OCI-LY7 (cell line): ENCODE data around the gene TRIM58. TPM values are rescaled to one million over a fixed set of nuclear protein-coding genes. Genes with fewer than 3 reads are reported as not detected.

Experiments
- BruUV-seq: library from RNA; stranded (reverse); fragments of 400-500 nt; replicated peaks from 2 replicates; lab custom pipeline; 2021; lab: Mats Ljungman, UMichigan
- CTCF ChIA-PET: fragments of 300-600 bp; sonication (Branson Sonifier 250); formaldehyde crosslinking; loops from one replicate; lab custom pipeline; 2022; ENCODE audit warnings: antibody characterized with exemption; ENCODE audit not compliant: unreplicated experiment; lab: Charles Lee
- POLR2A ChIA-PET: fragments of 300-600 bp; sonication (Branson Sonifier 250); formaldehyde crosslinking; loops from one replicate; lab custom pipeline; 2022; ENCODE audit warnings: antibody characterized with exemption; lab: Charles Lee
- DNase-seq: peaks from one replicate; pipeline ENCODE4 v3.0.0-alpha.2; 2015; ENCODE audit warnings: low spot score
- H2AFZ ChIP-seq: fragments of 200-600 bp; sonication (generic), shearing (Covaris generic); 2 replicates; pipeline ENCODE4 v1.6.1; 2014; ENCODE audit warnings: mild to moderate bottlenecking, antibody characterized with exemption, low read length, moderate library complexity
- H3K27ac ChIP-seq: fragments of 200-600 bp; sonication (generic); 2 replicates; pipeline ENCODE4 v1.5.1; 2014; ENCODE audit warnings: mixed run types, low read depth, mild to moderate bottlenecking, moderate library complexity, low read length, inconsistent platforms; ENCODE audit not compliant: poor library complexity, severe bottlenecking
- H3K36me3 ChIP-seq: fragments of 200-600 bp; sonication (generic); 2 replicates; pipeline ENCODE4 v1.6.1; 2014; ENCODE audit warnings: mild to moderate bottlenecking, antibody characterized with exemption, low read length, moderate library complexity, mixed read lengths; ENCODE audit not compliant: insufficient read depth
- H3K4me1 ChIP-seq: fragments of 200-600 bp; sonication (generic); 2 replicates; pipeline ENCODE4 v1.5.1; 2014; ENCODE audit warnings: mild to moderate bottlenecking, low read length; ENCODE audit not compliant: insufficient read depth, poor library complexity, severe bottlenecking
- H3K4me2 ChIP-seq: fragments of 200-600 bp; sonication (generic); 2 replicates; pipeline ENCODE4 v1.6.1; 2014; ENCODE audit warnings: mild to moderate bottlenecking, low read length
- H3K4me3 ChIP-seq: fragments of 200-600 bp; sonication (generic); 2 replicates; pipeline ENCODE4 v1.5.1; 2014; ENCODE audit warnings: mild to moderate bottlenecking, low read depth, low read length; ENCODE audit not compliant: poor library complexity, severe bottlenecking
- H3K79me2 ChIP-seq: fragments of 200-600 bp; sonication (generic); 2 replicates; pipeline ENCODE4 v1.6.1; 2016; ENCODE audit warnings: low read depth, mild to moderate bottlenecking, low read length, moderate library complexity, mixed read lengths; ENCODE audit not compliant: insufficient read depth
- H3K9me2 ChIP-seq: fragments of 200-600 bp; sonication (generic); 2 replicates; pipeline ENCODE4 v1.6.1; 2016; ENCODE audit warnings: mild to moderate bottlenecking, low read length, mixed read lengths; ENCODE audit not compliant: insufficient read depth
- H3K9me3 ChIP-seq: fragments of 200-600 bp; sonication (generic); 2 replicates; pipeline ENCODE4 v1.6.1; 2014; ENCODE audit warnings: mild to moderate bottlenecking, mixed run types, low read length, mixed read lengths
- H4K20me1 ChIP-seq: fragments of 200-600 bp; sonication (generic); 2 replicates; pipeline ENCODE4 v1.6.1; 2014; ENCODE audit warnings: mild to moderate bottlenecking, antibody characterized with exemption, low read length, moderate library complexity, mixed read lengths; ENCODE audit not compliant: insufficient read depth
- CTCF ChIP-seq: fragments of 200-600 bp; sonication (generic); conservative IDR thresholded peaks from 2 replicates; pipeline ENCODE4 v1.5.1; 2014; ENCODE audit warnings: mild to moderate bottlenecking, antibody characterized with exemption, low read length, moderate library complexity, mixed read lengths
- EZH2phosphoT487 ChIP-seq: fragments of 200-600 bp; sonication (generic); IDR thresholded peaks from 2 replicates; pipeline ENCODE4 v1.6.1; 2018; ENCODE audit warnings: low read depth, borderline replicate concordance, mild to moderate bottlenecking, mixed run types, antibody characterized with exemption, low read length, moderate library complexity, mixed read lengths
- intact Hi-C: fragments of 100-400 bp; cut with micrococcal nuclease; formaldehyde crosslinking; loops from one replicate; pipeline ENCODE4 v1.10.0; 2022; ENCODE audit not compliant: unreplicated experiment
- total RNA-seq, 2 experiments: library from RNA; depleted of rRNA in 1 of 2; stranded (reverse); fragments of >200 nt in 1 of 2; shearing (Covaris generic) in 1 of 2; gene quantifications; 2 replicates each; pipeline ENCODE4 v1.2.3, GENCODE V29; 2014 to 2022

Gene TRIM58
- total RNA-seq, 2 experiments from 2014 or later: not detected

GRCh38 chr1:247822060-247822459, 34.9 kb upstream of the TRIM58 start:
- no peak overlapping the region for H2AFZ ChIP-seq
- no peak overlapping the region for H3K4me2 ChIP-seq
- H3K9me2 ChIP-seq: no peaks in the 10 kb centered on the region
- ChIA-PET CTCF (no interaction called here), POLR2A (interaction anchor here (0.5 kb wide), 1 partner anchor 10 kb away, joined by 3 read pairs; no protein-coding TSS in a partner anchor)
- intact Hi-C loops: no loop called here
- H3K27ac ChIP-seq: no peak overlapping the region
- no peaks in the 10 kb centered on the region for H4K20me1 ChIP-seq
- no peaks in the 10 kb centered on the region for H3K79me2 ChIP-seq
- H3K4me3 ChIP-seq: no peak overlapping the region
- H3K36me3 ChIP-seq: no peaks in the 10 kb centered on the region
- no TSS peak for BruUV-seq
- DNase-seq: no peak
- TF ChIP-seq CTCF (no peak), EZH2phosphoT487 (no peak)
- no peaks in the 10 kb centered on the region for H3K9me3 ChIP-seq
- H3K4me1 ChIP-seq: no peaks in the 10 kb centered on the region

- H3K79me2 ChIP-seq: no peaks in the 10 kb centered on the region
- H2AFZ ChIP-seq: no peak within 1 kb of the TSS
- no peak within 1 kb of the TSS for H3K4me2 ChIP-seq
- no peak for DNase-seq
- H3K9me3 ChIP-seq: no peaks in the 10 kb centered on the region
- H3K36me3 ChIP-seq: no peaks in the 10 kb centered on the region
- BruUV-seq: no TSS peak
- TF ChIP-seq CTCF (no peak), EZH2phosphoT487 (no peak)
- ChIA-PET CTCF (no interaction called here), POLR2A (no interaction called here)
- no peaks in the 10 kb centered on the region for H3K4me1 ChIP-seq
- no peak within 1 kb of the TSS for H3K27ac ChIP-seq
- no peaks in the 10 kb centered on the region for H4K20me1 ChIP-seq
- no peak within 1 kb of the TSS for H3K4me3 ChIP-seq
- intact Hi-C loops: no loop called here
- no peaks in the 10 kb centered on the region for H3K9me2 ChIP-seq
These were observed 33.0 kb upstream of the TRIM58 start, which contains the start of gene OR14A16 for GRCh38 chr1:247824023-247824422. Gene OR14A16 (minus strand): TSS chr1:247824119. CDS start chr1:247815729, 8,390 bp downstream.

DNA sequence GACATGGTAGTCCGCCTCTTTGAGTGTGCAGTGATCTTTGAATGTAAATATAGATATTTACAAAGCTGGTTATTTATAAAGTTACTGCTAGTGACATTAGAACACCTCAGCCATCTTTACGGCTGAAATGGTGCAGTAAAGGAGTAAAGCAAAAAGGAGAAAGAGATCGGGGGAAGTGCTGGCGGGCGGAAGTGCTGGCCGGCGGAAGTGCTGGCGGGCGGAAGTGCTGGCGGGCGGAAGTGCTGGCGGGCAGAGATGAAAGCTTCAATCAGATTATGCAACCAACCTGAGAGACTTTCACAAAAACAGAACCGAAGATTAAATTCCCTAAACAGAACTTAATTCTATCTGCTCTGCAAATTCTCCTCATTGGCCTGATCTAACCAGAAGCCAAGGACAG, 31.6 kb upstream of the TRIM58 start:
- Histone ChIP-seq H3K27ac (no peak overlapping the region), H3K36me3 (no peaks in the 10 kb centered on the region), H3K4me2 (no peak overlapping the region), H3K4me1 (no peaks in the 10 kb centered on the region), H3K9me2 (no peaks in the 10 kb centered on the region), H3K4me3 (no peak overlapping the region), H4K20me1 (no peaks in the 10 kb centered on the region), H3K9me3 (no peaks in the 10 kb centered on the region), H2AFZ (no peak overlapping the region), H3K79me2 (no peaks in the 10 kb centered on the region)
- ChIA-PET POLR2A (interaction anchor here (0.6 kb wide), 1 partner anchor 15 kb away, joined by 3 read pairs; no protein-coding TSS in a partner anchor), CTCF (no interaction called here)
- no peak for DNase-seq
- intact Hi-C loops: no loop called here
- TF ChIP-seq CTCF (no peak), EZH2phosphoT487 (no peak)
- BruUV-seq: no TSS peak
